Measurements from ENCODE around the gene DIO3.

DIO3 gene

GRCh38 chr14:101542391-101542790, 18.9 kb upstream of the DIO3 start:
- Histone ChIP-seq H3K27ac (ENCODE audit: insufficient read depth in 1 of 2, low read depth in 1 of 2, low read length in 2 of 2, poor library complexity in 1 of 2, severe bottlenecking in 2 of 2) (no peak overlapping the region), H3K27me3 (replicated peaks in 2 of 5; ENCODE audit: control insufficient read depth in 4 of 5, insufficient read depth in 5 of 5, low read length in 4 of 5) (peaks cover 0 to 9% (median 0%) of the 10 kb centered on the region in 5 experiments), H3K9me3 (ENCODE audit: control extremely low read depth in 1 of 5, control insufficient read depth in 4 of 5, insufficient read depth in 2 of 5, low read depth in 1 of 5, low read length in 4 of 5) (peaks cover 0 to 9% (median 2%) of the 10 kb centered on the region in 5 experiments), H3K4me1 (ENCODE audit: control extremely low read depth in 1 of 4, control insufficient read depth in 4 of 4, insufficient read depth in 4 of 4, low read length in 3 of 4) (peaks cover 0 to 20% (median 6%) of the 10 kb centered on the region in 4 experiments), H3K4me3 (ENCODE audit: control insufficient read depth in 1 of 7, extremely low read depth in 1 of 7, insufficient read depth in 4 of 7, low read depth in 2 of 7, low read length in 6 of 7) (no peak overlapping the region), H3K36me3 (ENCODE audit: control insufficient read depth in 4 of 4, insufficient read depth in 4 of 4, low read length in 3 of 4) (no peaks in the 10 kb centered on the region)
- DNase-seq = no peak
- ChIA-PET POLR2A (no interaction called here), CTCF (interaction anchor here (1.2 kb wide), 1 partner anchor 679 kb away, joined by 3 read pairs; no protein-coding TSS in a partner anchor)
- 94% methylated on average over 9 of the region's 9 CpGs for WGBS (ENCODE audit: insufficient coverage)

DNA sequence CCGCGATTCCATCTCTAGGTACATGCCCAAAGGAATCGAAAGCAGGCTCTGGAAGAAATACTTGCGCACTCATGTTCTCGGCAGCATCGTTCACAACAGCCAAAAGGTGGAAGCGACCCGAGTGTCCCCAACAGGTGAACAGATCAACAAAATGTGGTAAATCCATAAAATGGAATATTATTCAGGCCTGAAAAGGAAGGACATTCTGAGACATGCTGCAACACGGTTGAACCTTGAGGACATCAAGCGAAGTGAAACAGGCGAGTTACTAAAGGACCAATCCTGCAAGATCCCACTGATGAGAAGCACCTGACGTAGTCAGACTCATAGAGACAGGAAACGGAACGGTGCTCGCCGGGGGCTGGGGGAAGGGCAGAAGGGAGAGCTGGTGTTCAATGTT, 17.5 kb upstream of the DIO3 start:
- no peak overlapping the region for H3K4me3 ChIP-seq (ENCODE audit: control insufficient read depth in 1 of 7, extremely low read depth in 1 of 7, insufficient read depth in 4 of 7, low read depth in 2 of 7, low read length in 6 of 7)
- 95% methylated on average over 16 of the region's 16 CpGs for WGBS (ENCODE audit: insufficient coverage)
- no peak for DNase-seq
- ChIA-PET POLR2A (no interaction called here), CTCF (no interaction called here)
- peaks cover 0 to 9% (median 2%) of the 10 kb centered on the region in 5 experiments for H3K9me3 ChIP-seq (ENCODE audit: control extremely low read depth in 1 of 5, control insufficient read depth in 4 of 5, insufficient read depth in 2 of 5, low read depth in 1 of 5, low read length in 4 of 5)
- H3K27me3 ChIP-seq (replicated peaks in 2 of 5; ENCODE audit: control insufficient read depth in 4 of 5, insufficient read depth in 5 of 5, low read length in 4 of 5) = peaks cover 0 to 9% (median 0%) of the 10 kb centered on the region in 5 experiments
- peaks cover 0 to 7% (median 3%) of the 10 kb centered on the region in 4 experiments for H3K4me1 ChIP-seq (ENCODE audit: control extremely low read depth in 1 of 4, control insufficient read depth in 4 of 4, insufficient read depth in 4 of 4, low read length in 3 of 4)
- H3K27ac ChIP-seq (ENCODE audit: insufficient read depth in 1 of 2, low read depth in 1 of 2, low read length in 2 of 2, poor library complexity in 1 of 2, severe bottlenecking in 2 of 2) = no peak overlapping the region
- no peaks in the 10 kb centered on the region for H3K36me3 ChIP-seq (ENCODE audit: control insufficient read depth in 4 of 4, insufficient read depth in 4 of 4, low read length in 3 of 4)

GRCh38 chr14:101544550-101544949, 16.7 kb upstream of the DIO3 start:
- Histone ChIP-seq H3K9me3 (ENCODE audit: control extremely low read depth in 1 of 5, control insufficient read depth in 4 of 5, insufficient read depth in 2 of 5, low read depth in 1 of 5, low read length in 4 of 5) (peaks cover 0 to 9% (median 2%) of the 10 kb centered on the region in 5 experiments), H3K36me3 (ENCODE audit: control insufficient read depth in 4 of 4, insufficient read depth in 4 of 4, low read length in 3 of 4) (no peaks in the 10 kb centered on the region), H3K27me3 (replicated peaks in 2 of 5; ENCODE audit: control insufficient read depth in 4 of 5, insufficient read depth in 5 of 5, low read length in 4 of 5) (peaks cover 0 to 9% (median 0%) of the 10 kb centered on the region in 5 experiments), H3K27ac (ENCODE audit: insufficient read depth in 1 of 2, low read depth in 1 of 2, low read length in 2 of 2, poor library complexity in 1 of 2, severe bottlenecking in 2 of 2) (no peak overlapping the region), H3K4me1 (ENCODE audit: control extremely low read depth in 1 of 4, control insufficient read depth in 4 of 4, insufficient read depth in 4 of 4, low read length in 3 of 4) (no peaks in the 10 kb centered on the region), H3K4me3 (ENCODE audit: control insufficient read depth in 1 of 7, extremely low read depth in 1 of 7, insufficient read depth in 4 of 7, low read depth in 2 of 7, low read length in 6 of 7) (no peak overlapping the region)
- no peak for DNase-seq
- WGBS (ENCODE audit: insufficient coverage) = 89% methylated on average over 4 of the region's 9 CpGs
- POLR2A ChIA-PET = no interaction called here
- CTCF ChIA-PET = no interaction called here

DNA sequence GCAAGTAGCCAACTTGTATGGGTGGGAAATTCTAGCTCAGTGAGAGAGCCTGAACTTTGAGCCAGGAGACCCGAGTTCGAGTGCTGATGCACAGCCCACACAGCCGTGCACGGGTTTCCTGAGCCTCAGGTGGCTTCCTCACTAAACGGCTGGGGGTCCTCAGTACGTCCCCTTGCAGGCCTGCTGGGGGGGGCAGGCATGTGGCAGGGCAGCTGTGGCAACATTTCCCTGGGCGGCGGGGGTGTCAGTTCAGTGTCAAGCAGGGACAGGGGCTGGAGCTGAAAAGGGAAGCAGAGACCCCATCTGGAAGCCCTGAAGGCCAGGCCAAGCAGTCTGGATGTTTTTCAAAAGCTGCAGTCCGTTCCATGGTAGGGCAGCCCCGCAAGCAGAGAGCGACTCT, 14.6 kb upstream of the DIO3 start:
- peaks cover 0 to 9% (median 2%) of the 10 kb centered on the region in 5 experiments for H3K9me3 ChIP-seq (ENCODE audit: control extremely low read depth in 1 of 5, control insufficient read depth in 4 of 5, insufficient read depth in 2 of 5, low read depth in 1 of 5, low read length in 4 of 5)
- POLR2A ChIA-PET = interaction anchor here (0.6 kb wide), 1 partner anchor 11 kb away, joined by 3 read pairs; no protein-coding TSS in a partner anchor

DNA sequence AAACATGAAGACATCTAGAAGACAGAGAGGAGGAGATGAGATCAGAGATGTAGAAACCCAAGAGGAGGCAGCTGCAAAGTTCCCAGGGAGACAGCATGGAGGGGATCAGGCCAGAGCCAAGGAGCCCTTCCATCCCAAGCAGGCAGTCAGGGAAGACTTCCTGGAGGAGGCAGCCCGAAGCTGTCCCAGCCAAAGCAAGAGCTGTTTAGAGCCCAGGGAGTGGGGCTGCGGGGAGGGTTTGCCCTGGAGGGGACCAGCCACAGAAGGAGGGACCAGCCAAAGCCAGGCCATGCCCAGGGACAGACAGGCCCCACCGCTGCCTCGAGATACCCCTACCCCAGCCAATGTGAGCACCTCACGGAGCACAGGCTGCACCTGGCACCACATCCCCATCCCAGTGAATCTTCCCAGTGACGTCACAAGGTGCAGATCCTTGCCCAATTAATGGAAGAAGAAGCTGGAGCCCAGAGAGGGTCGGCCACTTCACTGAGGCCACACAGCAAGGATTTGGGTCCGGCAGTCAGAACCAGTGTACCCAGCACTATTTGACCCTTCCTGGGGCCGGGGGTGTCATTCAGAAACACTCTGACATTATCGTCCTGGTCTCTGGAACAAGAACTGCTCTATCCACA, 14.1 kb upstream of the DIO3 start:
- ChIA-PET POLR2A (no interaction called here), CTCF (interaction anchor here (1.4 kb wide), 1 partner anchor 36 kb away, joined by 3 read pairs; no protein-coding TSS in a partner anchor)
- no peaks in the 10 kb centered on the region for H3K4me1 ChIP-seq (ENCODE audit: control extremely low read depth in 1 of 4, control insufficient read depth in 4 of 4, insufficient read depth in 4 of 4, low read length in 3 of 4)
- no peak for DNase-seq
- no peaks in the 10 kb centered on the region for H3K36me3 ChIP-seq (ENCODE audit: control insufficient read depth in 4 of 4, insufficient read depth in 4 of 4, low read length in 3 of 4)
- WGBS (ENCODE audit: insufficient coverage) = 93% methylated on average over 10 of the region's 10 CpGs
- no peak overlapping the region for H3K27ac ChIP-seq (ENCODE audit: insufficient read depth in 1 of 2, low read depth in 1 of 2, low read length in 2 of 2, poor library complexity in 1 of 2, severe bottlenecking in 2 of 2)
- no peak overlapping the region for H3K4me3 ChIP-seq (ENCODE audit: control insufficient read depth in 1 of 7, extremely low read depth in 1 of 7, insufficient read depth in 4 of 7, low read depth in 2 of 7, low read length in 6 of 7)
- peaks cover 0 to 9% (median 0%) of the 10 kb centered on the region in 5 experiments for H3K27me3 ChIP-seq (replicated peaks in 2 of 5; ENCODE audit: control insufficient read depth in 4 of 5, insufficient read depth in 5 of 5, low read length in 4 of 5)
- peaks cover 0 to 9% (median 2%) of the 10 kb centered on the region in 5 experiments for H3K9me3 ChIP-seq (ENCODE audit: control extremely low read depth in 1 of 5, control insufficient read depth in 4 of 5, insufficient read depth in 2 of 5, low read depth in 1 of 5, low read length in 4 of 5)

More for the DNA sequence above, 14.6 kb upstream of the DIO3 start:
- Histone ChIP-seq H3K27ac (ENCODE audit: insufficient read depth in 1 of 2, low read depth in 1 of 2, low read length in 2 of 2, poor library complexity in 1 of 2, severe bottlenecking in 2 of 2) (no peak overlapping the region), H3K4me1 (ENCODE audit: control extremely low read depth in 1 of 4, control insufficient read depth in 4 of 4, insufficient read depth in 4 of 4, low read length in 3 of 4) (no peaks in the 10 kb centered on the region), H3K27me3 (replicated peaks in 2 of 5; ENCODE audit: control insufficient read depth in 4 of 5, insufficient read depth in 5 of 5, low read length in 4 of 5) (peaks cover 0 to 9% (median 0%) of the 10 kb centered on the region in 5 experiments), H3K36me3 (ENCODE audit: control insufficient read depth in 4 of 4, insufficient read depth in 4 of 4, low read length in 3 of 4) (no peaks in the 10 kb centered on the region), H3K4me3 (ENCODE audit: control insufficient read depth in 1 of 7, extremely low read depth in 1 of 7, insufficient read depth in 4 of 7, low read depth in 2 of 7, low read length in 6 of 7) (no peak overlapping the region)
- 88% methylated on average over 11 of the region's 11 CpGs for WGBS (ENCODE audit: insufficient coverage)
- DNase-seq = no peak
- CTCF ChIA-PET = interaction anchor here (1.4 kb wide), 1 partner anchor 35 kb away, joined by 3 read pairs; no protein-coding TSS in a partner anchor

DNA sequence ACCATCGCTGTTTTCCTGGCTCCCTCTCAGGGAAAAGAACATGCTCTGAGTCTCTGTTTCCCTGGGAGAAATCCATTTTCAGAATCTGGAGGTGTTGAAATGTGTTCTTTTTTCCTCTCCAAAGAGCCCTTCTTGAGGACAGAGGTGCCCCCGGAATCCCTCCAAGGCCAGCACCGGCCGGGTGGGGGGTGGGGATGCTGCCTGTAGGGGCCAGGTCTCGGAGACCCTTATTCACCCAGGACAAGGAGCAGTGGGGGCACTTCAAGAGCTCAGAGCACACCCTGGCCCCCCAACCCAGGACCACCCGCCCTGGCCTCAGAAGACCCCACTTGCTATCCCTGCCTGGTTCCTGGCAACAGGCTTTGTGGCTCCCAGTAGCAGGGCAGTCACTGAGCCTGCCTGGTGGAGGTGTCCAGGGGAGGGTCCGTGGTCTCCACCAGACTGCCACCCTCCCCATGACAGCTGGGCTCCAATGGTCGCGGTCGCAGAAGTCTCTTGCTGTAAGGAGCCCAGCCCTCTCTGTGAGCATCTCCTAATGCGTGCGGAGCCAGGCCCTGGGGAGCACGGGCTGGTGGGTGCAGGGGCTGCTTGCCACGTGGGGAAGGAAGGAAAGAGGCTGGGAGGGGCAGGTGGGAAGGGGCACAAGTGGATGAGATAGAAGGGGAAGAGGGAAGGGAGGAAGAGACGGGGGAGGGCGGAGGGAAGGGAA, 13.2 kb upstream of the DIO3 start:
- 76% methylated on average over 8 of the region's 16 CpGs for WGBS (ENCODE audit: insufficient coverage)
- H3K4me1 ChIP-seq (ENCODE audit: control extremely low read depth in 1 of 4, control insufficient read depth in 4 of 4, insufficient read depth in 4 of 4, low read length in 3 of 4) = no peaks in the 10 kb centered on the region
- POLR2A ChIA-PET = no interaction called here
- CTCF ChIA-PET = no interaction called here
- peaks cover 0 to 9% (median 2%) of the 10 kb centered on the region in 5 experiments for H3K9me3 ChIP-seq (ENCODE audit: control extremely low read depth in 1 of 5, control insufficient read depth in 4 of 5, insufficient read depth in 2 of 5, low read depth in 1 of 5, low read length in 4 of 5)
- no peak overlapping the region for H3K4me3 ChIP-seq (ENCODE audit: control insufficient read depth in 1 of 7, extremely low read depth in 1 of 7, insufficient read depth in 4 of 7, low read depth in 2 of 7, low read length in 6 of 7)
- no peaks in the 10 kb centered on the region for H3K36me3 ChIP-seq (ENCODE audit: control insufficient read depth in 4 of 4, insufficient read depth in 4 of 4, low read length in 3 of 4)
- DNase-seq = no peak
- H3K27ac ChIP-seq (ENCODE audit: insufficient read depth in 1 of 2, low read depth in 1 of 2, low read length in 2 of 2, poor library complexity in 1 of 2, severe bottlenecking in 2 of 2) = no peak overlapping the region
- H3K27me3 ChIP-seq (replicated peaks in 2 of 5; ENCODE audit: control insufficient read depth in 4 of 5, insufficient read depth in 5 of 5, low read length in 4 of 5) = peaks cover 0 to 9% (median 0%) of the 10 kb centered on the region in 5 experiments

GRCh38 chr14:101548710-101549109, 12.6 kb upstream of the DIO3 start:
- H3K4me3 ChIP-seq (ENCODE audit: control insufficient read depth in 1 of 7, extremely low read depth in 1 of 7, insufficient read depth in 4 of 7, low read depth in 2 of 7, low read length in 6 of 7) = no peak overlapping the region
- no peak overlapping the region for H3K27ac ChIP-seq (ENCODE audit: insufficient read depth in 1 of 2, low read depth in 1 of 2, low read length in 2 of 2, poor library complexity in 1 of 2, severe bottlenecking in 2 of 2)
- peaks cover 0 to 7% (median 2%) of the 10 kb centered on the region in 5 experiments for H3K9me3 ChIP-seq (ENCODE audit: control extremely low read depth in 1 of 5, control insufficient read depth in 4 of 5, insufficient read depth in 2 of 5, low read depth in 1 of 5, low read length in 4 of 5)
- ChIA-PET CTCF (no interaction called here), POLR2A (no interaction called here)
- H3K4me1 ChIP-seq (ENCODE audit: control extremely low read depth in 1 of 4, control insufficient read depth in 4 of 4, insufficient read depth in 4 of 4, low read length in 3 of 4) = no peaks in the 10 kb centered on the region
- peaks cover 0 to 9% (median 0%) of the 10 kb centered on the region in 5 experiments for H3K27me3 ChIP-seq (replicated peaks in 2 of 5; ENCODE audit: control insufficient read depth in 4 of 5, insufficient read depth in 5 of 5, low read length in 4 of 5)
- H3K36me3 ChIP-seq (ENCODE audit: control insufficient read depth in 4 of 4, insufficient read depth in 4 of 4, low read length in 3 of 4) = no peaks in the 10 kb centered on the region
- 92% methylated on average over 3 of the region's 5 CpGs for WGBS (ENCODE audit: insufficient coverage)
- no peak for DNase-seq

Data from common myeloid progenitor, CD34-positive (primary cell).